Stimulated activated CD8-positive, alpha-beta memory T cell treated with anti-CD3 and anti-CD28 coated beads, Interleukin-4, amount 100 ng/mL, for 4 hours (primary cell): ENCODE data around the gene PLEKHH1.
"Not testable (repeated sequence)": the region's sequence is repeated elsewhere in the genome, so short reads cannot be mapped to it uniquely, and the experiment has no call there.

ENCODE experiments used
- DNase-seq, 2 donors: peaks; one replicate each; pipeline ENCODE4 v3.0.0-alpha.2; 2020; ENCODE audit warnings: low read depth in 2 of 2, low spot score in 1 of 2

The PLEKHH1 gene

GRCh38 chr14:67620217-67620785 lies 87.2 kb downstream of the PLEKHH1 start:
- DNase-seq: no peak

GRCh38 chr14:67622675-67623074 lies 89.6 kb downstream of the PLEKHH1 start:
- no peak for DNase-seq

DNA sequence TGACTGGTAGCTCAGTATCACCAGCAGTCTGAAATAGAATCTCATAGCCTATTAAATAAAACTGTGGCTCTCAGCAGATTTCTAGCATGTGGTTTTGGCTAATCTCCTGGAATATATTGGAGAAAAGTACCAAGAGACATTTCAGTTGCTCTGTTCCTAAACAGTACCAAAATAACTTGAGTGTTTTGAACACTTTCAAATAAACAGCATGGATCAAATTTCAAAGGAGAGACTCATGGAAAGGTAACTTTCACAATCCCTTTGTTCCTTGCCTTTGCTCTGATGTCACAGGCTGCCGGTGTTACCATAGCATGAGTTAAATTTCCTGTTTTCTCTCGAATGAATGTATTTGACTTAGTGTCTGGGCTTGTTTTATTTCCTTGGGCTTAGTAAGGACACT lies 90.0 kb downstream of the PLEKHH1 start:
- DNase-seq: no peak

DNA sequence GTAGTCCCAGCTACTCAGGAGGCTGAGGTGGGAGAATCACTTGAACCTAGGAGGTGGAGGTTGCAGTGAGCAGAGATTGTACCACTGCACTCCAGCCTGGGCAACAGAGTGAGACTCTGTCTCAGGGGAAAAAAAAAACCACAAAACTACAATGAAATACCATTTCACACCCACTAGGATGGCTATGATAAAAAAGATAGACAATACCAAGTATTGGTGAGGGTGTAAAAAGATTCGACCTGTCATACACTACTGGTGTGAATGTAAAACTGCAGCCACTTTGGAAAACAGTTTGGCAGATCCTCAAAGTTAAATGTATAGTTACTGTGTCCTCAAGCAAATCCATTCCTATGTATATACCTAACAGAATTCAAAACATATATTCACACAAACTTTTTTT lies 93.0 kb downstream of the PLEKHH1 start:
- DNase-seq: not testable (repeated sequence)

DNA sequence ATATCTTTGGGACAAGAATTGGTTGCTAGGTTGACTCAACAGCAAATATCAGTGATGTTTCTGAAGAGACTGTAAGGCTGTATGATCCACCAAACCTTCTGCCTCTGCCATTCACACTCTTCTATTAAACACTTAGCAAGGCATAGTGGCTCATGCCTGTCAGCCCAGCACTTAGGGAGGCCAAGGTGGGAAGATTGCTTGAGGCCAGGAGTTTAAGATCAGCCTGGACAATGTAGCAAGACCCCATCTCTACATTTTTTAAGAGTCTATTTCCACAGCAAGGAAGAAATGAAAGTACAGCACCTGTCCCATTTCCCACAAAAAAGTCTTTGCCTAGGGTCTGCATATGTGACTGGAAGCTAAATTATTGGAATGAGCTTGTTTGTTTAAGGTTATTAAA lies 94.4 kb downstream of the PLEKHH1 start:
- no peak for DNase-seq

DNA sequence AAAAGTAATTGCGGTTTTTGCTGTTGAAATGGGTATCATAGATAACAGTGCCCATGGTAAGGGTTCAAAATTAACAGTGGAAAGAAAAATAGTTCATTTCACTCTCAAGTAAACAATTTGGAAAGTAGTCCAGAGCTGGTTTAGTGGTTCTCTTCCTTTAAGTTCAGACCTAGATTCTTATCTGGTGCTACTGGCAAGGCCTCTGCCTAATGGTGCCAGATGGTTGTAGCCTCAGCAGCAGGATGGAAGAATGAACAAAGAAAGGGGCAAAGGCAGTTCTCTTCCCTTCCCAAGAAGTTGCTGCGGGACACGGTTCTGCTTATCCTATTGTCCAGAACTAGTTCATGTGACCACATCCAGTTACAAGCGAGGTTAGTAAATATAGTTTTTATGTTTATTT lies 97.1 kb downstream of the PLEKHH1 start:
- DNase-seq: no peak

GRCh38 chr14:67630938-67631337 lies 97.8 kb downstream of the PLEKHH1 start:
- no peak for DNase-seq

DNA sequence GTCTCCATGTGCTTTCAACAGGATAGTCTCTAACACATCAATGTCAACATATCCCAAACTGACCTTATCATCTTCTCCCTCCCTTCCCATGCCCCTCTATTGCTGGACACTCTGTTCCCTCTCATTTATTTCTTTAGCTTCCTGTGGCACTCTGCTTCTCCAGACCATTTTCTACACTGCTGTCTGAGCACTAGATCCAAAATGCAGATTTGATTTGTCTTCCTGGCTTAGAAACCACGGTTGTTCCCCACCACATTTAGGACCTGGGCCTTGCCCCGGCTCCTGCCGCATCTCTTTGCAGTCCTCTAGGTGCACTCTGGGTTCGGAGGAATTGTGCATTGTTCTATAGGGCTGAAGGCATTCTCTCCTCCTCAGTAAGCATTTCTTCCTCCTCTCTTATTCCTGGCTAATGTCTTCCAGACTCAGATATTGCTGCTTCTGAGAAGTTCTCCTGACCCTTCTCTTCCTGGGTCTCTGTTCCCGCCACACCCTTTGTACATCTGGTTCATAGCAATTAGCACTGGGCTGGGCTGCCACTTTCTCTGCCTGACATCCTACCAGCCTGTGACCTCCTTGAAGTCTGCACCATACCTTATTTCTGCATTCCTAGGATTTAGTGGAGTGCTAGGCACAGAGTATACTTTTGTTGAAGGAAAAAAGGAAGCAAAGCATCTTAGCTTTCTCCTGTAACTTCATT lies 100.5 kb downstream of the PLEKHH1 start:
- DNase-seq: no peak

GRCh38 chr14:67636361-67636919 lies 103.3 kb downstream of the PLEKHH1 start:
- DNase-seq: no peak

DNA sequence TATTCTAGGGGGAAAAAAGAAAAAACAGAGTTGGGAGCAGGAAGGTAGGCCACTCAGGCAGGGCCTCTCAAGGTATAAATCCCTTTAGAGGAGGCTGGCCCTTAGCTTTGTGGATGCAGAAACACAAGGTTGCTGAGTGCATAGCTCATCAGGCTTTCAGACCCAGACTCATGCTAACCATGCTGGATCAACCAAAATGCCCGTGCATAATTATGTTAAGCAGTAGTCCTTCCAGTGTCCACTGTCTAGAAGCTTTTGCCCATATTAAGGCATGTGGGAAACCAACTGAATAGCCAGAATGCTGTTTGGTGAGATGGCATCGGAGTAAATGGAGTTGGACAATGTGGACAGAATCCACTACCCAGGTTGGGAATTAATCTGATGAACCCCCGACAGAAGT lies 105.6 kb downstream of the PLEKHH1 start:
- DNase-seq: no peak
